H9 (cell line): ENCODE data around the gene PDZD8. TPM values are rescaled to one million over a fixed set of nuclear protein-coding genes. Genes with fewer than 3 reads are reported as not detected.

Source experiments
- DNase-seq: peaks from one replicate; pipeline ENCODE4 v3.0.0-alpha.2; 2017
- H2AFZ ChIP-seq: one replicate; pipeline ENCODE4 v1.6.1; 2013; ENCODE audit warnings: mild to moderate bottlenecking, low read length, control low read depth, moderate library complexity
- H2AK5ac ChIP-seq: 2 replicates; pipeline ENCODE4 v1.6.1; 2013; ENCODE audit warnings: low read length, control low read depth, mixed read lengths; ENCODE audit not compliant: insufficient read length
- H2BK120ac ChIP-seq: one replicate; pipeline ENCODE4 v1.6.1; 2013; ENCODE audit warnings: low read depth, mild to moderate bottlenecking, low read length, control low read depth, inconsistent platforms; ENCODE audit not compliant: poor library complexity, severe bottlenecking
- H2BK12ac ChIP-seq: 2 replicates; pipeline ENCODE4 v1.6.1; 2013; ENCODE audit warnings: low read length, control low read depth, mixed read lengths, low read depth; ENCODE audit not compliant: insufficient read length
- H2BK15ac ChIP-seq: 2 replicates; pipeline ENCODE4 v1.6.1; 2013; ENCODE audit warnings: low read depth, low read length, control low read depth
- H2BK20ac ChIP-seq: one replicate; pipeline ENCODE4 v1.6.1; 2013; ENCODE audit warnings: low read depth, mild to moderate bottlenecking, low read length, control low read depth, inconsistent platforms; ENCODE audit not compliant: poor library complexity, severe bottlenecking
- H2BK5ac ChIP-seq: 2 replicates; pipeline ENCODE4 v1.6.1; 2013; ENCODE audit warnings: low read length, control low read depth, mixed read lengths; ENCODE audit not compliant: insufficient read length
- H3K14ac ChIP-seq: 2 replicates; pipeline ENCODE4 v1.6.1; 2013; ENCODE audit warnings: low read length, control low read depth; ENCODE audit not compliant: insufficient read depth
- H3K18ac ChIP-seq: 2 replicates; pipeline ENCODE4 v1.6.1; 2013; ENCODE audit warnings: low read depth, mild to moderate bottlenecking, mixed read lengths, low read length, control low read depth; ENCODE audit not compliant: insufficient read length
- H3K23ac ChIP-seq: 2 replicates; pipeline ENCODE4 v1.6.1; 2013; ENCODE audit warnings: low read length, control low read depth, mixed read lengths, low read depth; ENCODE audit not compliant: insufficient read length
- H3K23me2 ChIP-seq: 2 replicates; pipeline ENCODE4 v1.6.1; 2013; ENCODE audit warnings: low read depth, mild to moderate bottlenecking, mixed read lengths, low read length, control low read depth; ENCODE audit not compliant: insufficient read length, poor library complexity, severe bottlenecking
- H3K27ac ChIP-seq: 2 replicates; pipeline ENCODE4 v1.5.1; 2013; ENCODE audit warnings: low read length, control low read depth, mixed read lengths, low read depth; ENCODE audit not compliant: insufficient read length
- H3K27me3 ChIP-seq: 2 replicates; pipeline ENCODE4 v1.6.1; 2013; ENCODE audit warnings: low read length, control low read depth, inconsistent platforms; ENCODE audit not compliant: insufficient read depth
- H3K4ac ChIP-seq: 2 replicates; pipeline ENCODE4 v1.6.1; 2013; ENCODE audit warnings: low read depth, mild to moderate bottlenecking, control low read depth, inconsistent platforms, low read length, moderate library complexity
- H3K4me1 ChIP-seq: 2 replicates; pipeline ENCODE4 v1.6.1; 2013; ENCODE audit warnings: low read length, control low read depth, inconsistent platforms; ENCODE audit not compliant: insufficient read depth
- H3K4me2 ChIP-seq: 2 replicates; pipeline ENCODE4 v1.6.1; 2013; ENCODE audit warnings: low read length, control low read depth, mixed read lengths; ENCODE audit not compliant: insufficient read length, insufficient read depth
- H3K56ac ChIP-seq: 2 replicates; pipeline ENCODE4 v1.6.1; 2013; ENCODE audit warnings: low read depth, mild to moderate bottlenecking, mixed read lengths, low read length, control low read depth; ENCODE audit not compliant: insufficient read length
- H3K79me1 ChIP-seq: 2 replicates; pipeline ENCODE4 v1.6.1; 2013; ENCODE audit warnings: low read depth, mild to moderate bottlenecking, moderate library complexity, low read length, control low read depth, inconsistent platforms; ENCODE audit not compliant: insufficient read depth, poor library complexity, severe bottlenecking
- H3K79me2 ChIP-seq: 2 replicates; pipeline ENCODE4 v1.6.1; 2013; ENCODE audit warnings: low read length, control low read depth, inconsistent platforms; ENCODE audit not compliant: insufficient read depth
- H3K9ac ChIP-seq: 2 replicates; pipeline ENCODE4 v1.6.1; 2013; ENCODE audit warnings: low read length, control low read depth, mixed read lengths; ENCODE audit not compliant: insufficient read length; ENCODE audit errors: extremely low read depth
- H3K9me3 ChIP-seq: one replicate; pipeline ENCODE4 v1.6.1; 2013; ENCODE audit warnings: low read depth, low read length, inconsistent platforms; ENCODE audit not compliant: control insufficient read depth
- H3T11ph ChIP-seq: one replicate; pipeline ENCODE4 v1.6.1; 2013; ENCODE audit warnings: mild to moderate bottlenecking, low read length, control low read depth, inconsistent platforms
- H4K20me1 ChIP-seq: one replicate; pipeline ENCODE4 v1.6.1; 2013; ENCODE audit not compliant: control insufficient read depth, insufficient read length, insufficient read depth
- H4K5ac ChIP-seq: 2 replicates; pipeline ENCODE4 v1.6.1; 2013; ENCODE audit warnings: low read depth, mild to moderate bottlenecking, mixed read lengths, low read length, control low read depth; ENCODE audit not compliant: insufficient read length
- H4K8ac ChIP-seq: replicated peaks from 2 replicates; pipeline ENCODE4 v1.6.1; 2013; ENCODE audit warnings: low read length, control low read depth, mixed read lengths, low read depth; ENCODE audit not compliant: insufficient read length
- H4K91ac ChIP-seq: 2 replicates; pipeline ENCODE4 v1.6.1; 2013; ENCODE audit warnings: low read depth, mild to moderate bottlenecking, moderate library complexity, mixed read lengths, low read length, control low read depth; ENCODE audit not compliant: insufficient read length
- H3K27ac Mint-ChIP-seq, 3 experiments: 2 replicates in 2 of 3; 3 replicates in 1 of 3; pipeline ENCODE4 v1.8.0; 2020 to 2021; ENCODE audit warnings: mixed read lengths in 3 of 3, mild to moderate bottlenecking in 1 of 3, moderate library complexity in 1 of 3
- H3K27me3 Mint-ChIP-seq: 2 replicates; pipeline ENCODE4 v1.8.0; 2021; ENCODE audit warnings: low read depth, mild to moderate bottlenecking, moderate library complexity, mixed read lengths
- H3K36me3 Mint-ChIP-seq, 3 experiments: 2 replicates in 2 of 3; 3 replicates in 1 of 3; pipeline ENCODE4 v1.8.0; 2020 to 2021; ENCODE audit warnings: low read depth in 3 of 3, mixed read lengths in 3 of 3; ENCODE audit not compliant: insufficient read depth in 1 of 3
- H3K4me1 Mint-ChIP-seq, 2 experiments: 2 replicates each; pipeline ENCODE4 v1.8.0; 2020; ENCODE audit warnings: mixed read lengths in 2 of 2
- H3K4me3 Mint-ChIP-seq, 2 experiments: 2 replicates in 1 of 2; 3 replicates in 1 of 2; pipeline ENCODE4 v1.8.0; 2020 to 2021; ENCODE audit warnings: mild to moderate bottlenecking in 2 of 2, mixed read lengths in 2 of 2, moderate library complexity in 1 of 2
- H3K9me3 Mint-ChIP-seq, 2 experiments: 2 replicates in 1 of 2; 3 replicates in 1 of 2; pipeline ENCODE4 v1.8.0; 2020; ENCODE audit warnings: mild to moderate bottlenecking in 2 of 2, mixed read lengths in 2 of 2, moderate library complexity in 1 of 2
- WGBS: extraction: QIAGEN DNeasy Blood & Tissue Kit; methylation state at CpG from one replicate; pipeline ENCODE4 v1.1.7; 2013; ENCODE audit warnings: missing lambda C conversion rate, low lambda C conversion rate, mixed read lengths; ENCODE audit not compliant: insufficient read length; ENCODE audit errors: extremely low coverage; 5-methylcytosine and 5-hydroxymethylcytosine counted together
- total RNA-seq: library from RNA; stranded (reverse); gene quantifications from 2 replicates; pipeline ENCODE4 v1.2.1, GENCODE V29; 2021
- TF ChIP-seq, protein P1 (sequence below): fragments of 200-600 bp; sonication (generic); conservative IDR thresholded peaks from 3 replicates; pipeline ENCODE4 v1.8.0; 2021; ENCODE audit warnings: antibody characterized with exemption, mild to moderate bottlenecking

Gene PDZD8
- total RNA-seq, 1 experiment from 2014 or later: 38.2 TPM

DNA sequence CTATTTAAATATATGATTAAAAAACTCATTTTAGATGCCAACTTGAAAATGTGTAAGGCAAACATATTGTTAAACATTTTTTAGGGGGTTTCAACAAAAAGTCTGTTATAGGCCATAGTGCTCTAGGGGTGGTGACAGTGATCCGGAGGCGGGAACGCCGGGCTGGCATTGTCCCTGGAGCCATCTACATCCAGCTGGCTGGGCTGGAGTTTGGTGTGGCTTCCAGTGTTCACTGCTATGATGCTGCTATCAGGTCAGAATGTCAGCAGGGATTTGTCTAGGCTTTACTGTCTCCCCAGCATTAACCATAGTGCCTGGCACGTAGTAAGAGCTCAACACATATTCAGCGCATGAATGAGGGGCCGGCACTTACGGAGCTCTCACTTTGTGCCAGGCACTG, 136.2 kb downstream of the PDZD8 start:
- Mint-ChIP-seq H3K36me3 (no peaks in the 10 kb centered on the region; a peak in 2 of 7 replicates), H3K9me3 (no peaks in the 10 kb centered on the region), H3K4me3 (peak overlapping the region in 1 of 2 experiments; percentile 40; a peak in 1 of 5 replicates), H3K27ac (no peak overlapping the region), H3K27me3 (peaks cover 67% of the 10 kb centered on the region), H3K4me1 (peaks cover 3 to 9% of the 10 kb centered on the region in 2 experiments; a peak in 3 of 4 replicates)
- H2BK20ac ChIP-seq: no peak overlapping the region
- no peak overlapping the region for H3K14ac ChIP-seq
- H3K23ac ChIP-seq: no peak overlapping the region
- no peak overlapping the region for H4K5ac ChIP-seq
- no peak for DNase-seq
- no peaks in the 10 kb centered on the region for H3K79me1 ChIP-seq
- TF ChIP-seq, protein P1, sequence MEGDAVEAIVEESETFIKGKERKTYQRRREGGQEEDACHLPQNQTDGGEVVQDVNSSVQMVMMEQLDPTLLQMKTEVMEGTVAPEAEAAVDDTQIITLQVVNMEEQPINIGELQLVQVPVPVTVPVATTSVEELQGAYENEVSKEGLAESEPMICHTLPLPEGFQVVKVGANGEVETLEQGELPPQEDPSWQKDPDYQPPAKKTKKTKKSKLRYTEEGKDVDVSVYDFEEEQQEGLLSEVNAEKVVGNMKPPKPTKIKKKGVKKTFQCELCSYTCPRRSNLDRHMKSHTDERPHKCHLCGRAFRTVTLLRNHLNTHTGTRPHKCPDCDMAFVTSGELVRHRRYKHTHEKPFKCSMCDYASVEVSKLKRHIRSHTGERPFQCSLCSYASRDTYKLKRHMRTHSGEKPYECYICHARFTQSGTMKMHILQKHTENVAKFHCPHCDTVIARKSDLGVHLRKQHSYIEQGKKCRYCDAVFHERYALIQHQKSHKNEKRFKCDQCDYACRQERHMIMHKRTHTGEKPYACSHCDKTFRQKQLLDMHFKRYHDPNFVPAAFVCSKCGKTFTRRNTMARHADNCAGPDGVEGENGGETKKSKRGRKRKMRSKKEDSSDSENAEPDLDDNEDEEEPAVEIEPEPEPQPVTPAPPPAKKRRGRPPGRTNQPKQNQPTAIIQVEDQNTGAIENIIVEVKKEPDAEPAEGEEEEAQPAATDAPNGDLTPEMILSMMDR: no peak
- no peak overlapping the region for H2BK15ac ChIP-seq
- no peak overlapping the region for H2BK120ac ChIP-seq
- no peak overlapping the region for H3K18ac ChIP-seq
- H2BK12ac ChIP-seq: no peak overlapping the region
- no peaks in the 10 kb centered on the region for H3K4me1 ChIP-seq
- no peak overlapping the region for H2BK5ac ChIP-seq
- H4K91ac ChIP-seq: no peak overlapping the region
- no peak overlapping the region for H3K4ac ChIP-seq
- no peak overlapping the region for H2AK5ac ChIP-seq
- H3K56ac ChIP-seq: no peak overlapping the region
- no peak overlapping the region for H3T11ph ChIP-seq
- H3K4me2 ChIP-seq: no peak overlapping the region
- H3K9ac ChIP-seq: no peak overlapping the region
- no peak overlapping the region for H2AFZ ChIP-seq
- no peaks in the 10 kb centered on the region for H3K79me2 ChIP-seq
- no CpG with 5 or more reads among the region's 8 CpGs for WGBS
- H3K23me2 ChIP-seq: peaks cover 6% of the 10 kb centered on the region
- H4K8ac ChIP-seq: no peak overlapping the region
- no peaks in the 10 kb centered on the region for H3K9me3 ChIP-seq
- no peaks in the 10 kb centered on the region for H4K20me1 ChIP-seq
- H3K27me3 ChIP-seq: peaks cover 8% of the 10 kb centered on the region; the same call in 1 of the 2 replicates
- H3K27ac ChIP-seq: no peak overlapping the region
